Skeletal muscle cell (primary cell): Measurements from ENCODE around the gene BPIFB6.
"Not testable (repeated sequence)": the region's sequence is repeated elsewhere in the genome, so short reads cannot be mapped to it uniquely, and the experiment has no call there.

Source experiments
- DNase-seq: peaks from one replicate; pipeline ENCODE4 v3.0.0-alpha.2; 2010; ENCODE audit warnings: low read depth
- H3K4me3 ChIP-seq: 2 replicates; pipeline ENCODE4 v1.5.1; 2011; ENCODE audit warnings: low read depth, mild to moderate bottlenecking, control low read depth, low read length, moderate library complexity

Gene BPIFB6

GRCh38 chr20:33026072-33026778 is 5.2 kb upstream of the BPIFB6 start:
- no peak for DNase-seq

GRCh38 chr20:33026779-33027759 is 4.4 kb upstream of the BPIFB6 start:
- no peak for DNase-seq

More at GRCh38 chr20:33026072-33026778, 5.2 kb upstream of the BPIFB6 start:
- H3K4me3 ChIP-seq, result no peak overlapping the region

GRCh38 chr20:33027769-33028751 is 3.4 kb upstream of the BPIFB6 start:
- no peak overlapping the region for H3K4me3 ChIP-seq
- no peak for DNase-seq

More at GRCh38 chr20:33026779-33027759, 4.4 kb upstream of the BPIFB6 start:
- no peak overlapping the region for H3K4me3 ChIP-seq

GRCh38 chr20:33028875-33029274 is 2.6 kb upstream of the BPIFB6 start:
- no peak overlapping the region for H3K4me3 ChIP-seq
- DNase-seq, result no peak

- no peak for DNase-seq
- H3K4me3 ChIP-seq, result no peak overlapping the region
Measured at GRCh38 chr20:33030076-33030475, 1.4 kb upstream of the BPIFB6 start.

- DNase-seq, result no peak
- H3K4me3 ChIP-seq, result no peak overlapping the region
Measured at GRCh38 chr20:33030569-33030968, 879 bp upstream of the BPIFB6 start.

GRCh38 chr20:33032555-33032954 is 1.1 kb downstream of the BPIFB6 start:
- H3K4me3 ChIP-seq, result no peak overlapping the region
- no peak for DNase-seq

GRCh38 chr20:33033381-33033780 is 1.9 kb downstream of the BPIFB6 start:
- no peak overlapping the region for H3K4me3 ChIP-seq
- no peak for DNase-seq

- DNase-seq, result no peak
- no peak overlapping the region for H3K4me3 ChIP-seq
Measured at GRCh38 chr20:33034115-33034514, 2.7 kb downstream of the BPIFB6 start.

GRCh38 chr20:33034901-33035492 is 3.5 kb downstream of the BPIFB6 start:
- DNase-seq, result no peak
- no peak overlapping the region for H3K4me3 ChIP-seq

- no peak overlapping the region for H3K4me3 ChIP-seq
- no peak for DNase-seq
Measured at GRCh38 chr20:33037456-33037855, 6.0 kb downstream of the BPIFB6 start.

- no peak for DNase-seq
- no peak overlapping the region for H3K4me3 ChIP-seq
Measured at GRCh38 chr20:33038243-33038642, 6.8 kb downstream of the BPIFB6 start.

- no peak for DNase-seq
- H3K4me3 ChIP-seq, result no peak overlapping the region
Measured at GRCh38 chr20:33042430-33042829, 11.0 kb downstream of the BPIFB6 start.

GRCh38 chr20:33042983-33043730 is 11.7 kb downstream of the BPIFB6 start:
- DNase-seq, result no peak
- no peak overlapping the region for H3K4me3 ChIP-seq

- no peak for DNase-seq
- no peak overlapping the region for H3K4me3 ChIP-seq
Measured at GRCh38 chr20:33043731-33044181, 12.3 kb downstream of the BPIFB6 start.

GRCh38 chr20:33045129-33045721 is 13.8 kb downstream of the BPIFB6 start:
- DNase-seq, H3K4me3 ChIP-seq: not testable (repeated sequence)

GRCh38 chr20:33046412-33046811 is 15.0 kb downstream of the BPIFB6 start:
- no peak for DNase-seq
- H3K4me3 ChIP-seq, result no peak overlapping the region

- H3K4me3 ChIP-seq, result no peak overlapping the region
- no peak for DNase-seq
Measured at GRCh38 chr20:33051333-33051732, 19.9 kb downstream of the BPIFB6 start.
